HG02973 (cell line): Measurements from ENCODE around the gene SLC16A2.

Experiments
- ATAC-seq: cut with Tn5 transposase; IDR thresholded peaks from one replicate; pipeline ENCODE4 v1.9.1; 2021; ENCODE audit warnings: moderate library complexity; ENCODE audit not compliant: unreplicated experiment

The SLC16A2 gene

DNA sequence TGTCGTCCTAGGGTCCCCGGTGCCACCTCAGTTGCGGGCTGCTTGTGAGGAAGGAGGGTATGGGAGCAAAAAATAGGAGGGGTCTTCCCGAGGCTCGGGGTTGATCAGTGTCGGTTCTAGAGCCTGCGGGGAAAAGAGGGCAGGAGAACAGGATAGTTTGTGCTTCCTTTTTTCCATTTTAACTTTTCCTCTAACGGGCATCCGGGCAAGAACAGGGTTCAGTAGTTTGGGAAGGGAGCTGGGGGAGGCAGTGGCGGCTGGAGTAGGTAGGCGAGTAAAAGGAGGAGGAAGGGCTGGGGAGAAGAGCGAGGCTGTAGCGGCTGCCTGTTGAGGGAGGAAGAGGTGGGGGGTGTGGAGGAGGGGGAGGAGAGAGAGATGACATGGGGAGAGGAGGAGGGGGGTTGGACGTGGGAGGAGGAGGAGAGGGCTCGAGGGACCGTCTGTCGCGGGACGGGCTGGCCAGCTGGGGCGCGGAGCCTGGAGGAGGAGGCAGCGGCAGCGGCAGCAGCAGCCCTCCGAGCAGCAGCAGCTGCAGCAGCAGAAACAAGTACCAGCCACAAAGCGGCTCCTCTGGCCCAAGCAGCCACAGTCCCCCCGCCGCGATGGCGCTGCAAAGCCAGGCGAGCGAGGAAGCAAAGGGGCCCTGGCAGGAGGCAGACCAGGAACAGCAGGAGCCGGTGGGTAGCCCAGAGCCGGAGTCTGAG, at the start of gene SLC16A2:
SLC16A2 (plus strand) TSS at position 458 of the 704 bp plus-strand sequence; CDS start at position 603, 145 bp downstream.
- no peak for ATAC-seq

DNA sequence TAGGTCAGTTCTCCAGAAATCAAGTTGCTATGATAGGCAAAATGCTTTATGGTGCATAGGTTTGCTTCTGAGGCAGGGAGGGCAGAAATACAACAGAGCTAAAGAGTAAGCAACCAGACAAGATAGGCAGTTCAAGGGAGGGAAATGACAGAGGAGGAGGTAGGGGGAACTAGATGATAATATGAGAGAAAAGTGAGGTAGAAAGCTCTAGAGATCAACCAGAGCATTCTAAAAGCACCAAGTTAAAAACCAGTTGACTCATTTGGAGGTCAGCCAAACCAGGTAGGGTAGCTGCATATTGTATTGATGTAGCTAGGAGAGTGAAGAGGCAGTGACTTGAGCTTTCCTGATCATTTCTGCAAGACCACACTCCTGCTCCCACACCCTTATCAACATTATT, 49.0 kb upstream of the SLC16A2 start:
- no peak for ATAC-seq

DNA sequence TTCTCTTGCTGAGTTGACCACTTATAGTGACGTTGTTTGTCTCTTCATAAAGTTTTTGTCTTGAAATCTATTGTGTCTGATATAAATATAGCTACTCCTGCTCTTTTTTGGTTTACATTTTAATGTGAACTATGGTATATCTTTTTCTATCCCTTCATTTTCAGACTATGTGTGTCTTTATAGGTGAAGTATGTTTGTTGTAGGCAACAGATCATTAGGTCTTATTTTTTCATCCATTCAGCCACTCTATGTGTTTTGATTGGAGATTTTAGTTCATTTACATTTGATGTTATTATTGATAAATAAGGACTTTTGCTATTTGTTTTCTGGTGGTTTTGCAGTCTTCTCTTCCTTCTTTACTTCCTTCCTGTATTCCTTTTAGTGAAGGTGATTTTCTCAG, 44.0 kb upstream of the SLC16A2 start:
- ATAC-seq = no peak

DNA sequence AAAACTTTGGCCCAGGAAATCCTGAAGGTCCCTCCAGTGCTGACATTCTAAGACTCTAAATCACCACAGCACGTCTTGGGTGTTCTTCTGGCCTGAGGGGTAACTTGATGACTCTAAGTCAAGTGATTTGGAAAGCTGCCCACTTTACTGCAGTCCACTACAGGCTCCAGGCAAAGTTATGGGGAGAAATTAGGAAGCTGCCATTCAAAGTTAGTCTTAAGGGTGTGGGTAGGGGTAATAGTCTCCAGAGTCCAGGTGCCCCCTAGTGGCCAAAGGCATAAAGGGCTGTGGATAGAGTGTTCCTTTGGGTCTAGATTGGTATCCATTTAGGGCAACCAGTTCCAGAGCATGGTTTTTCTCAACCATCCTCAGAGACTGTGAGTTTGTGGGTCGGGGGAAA, 38.7 kb upstream of the SLC16A2 start:
- peak; percentile 62 for ATAC-seq

DNA sequence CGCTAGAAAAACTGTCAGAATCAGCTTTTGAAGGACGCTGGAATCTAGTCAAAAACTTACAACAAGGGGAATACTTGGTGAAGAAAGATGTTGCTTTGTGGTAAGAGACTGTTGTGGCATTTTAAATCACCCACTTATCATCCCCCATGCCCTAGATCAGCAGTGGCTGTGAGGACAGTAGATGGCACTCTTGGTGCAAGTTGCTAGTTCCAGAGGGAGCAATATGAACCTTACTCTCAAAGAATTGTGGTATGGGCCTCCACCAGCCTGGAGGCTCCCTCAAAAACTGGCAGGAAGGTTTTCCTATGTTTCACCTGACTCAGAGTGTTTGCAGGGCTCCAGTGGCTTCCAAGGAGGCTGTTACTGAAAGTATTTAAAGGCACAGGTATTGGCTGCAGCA, 37.7 kb upstream of the SLC16A2 start:
- ATAC-seq = no peak

DNA sequence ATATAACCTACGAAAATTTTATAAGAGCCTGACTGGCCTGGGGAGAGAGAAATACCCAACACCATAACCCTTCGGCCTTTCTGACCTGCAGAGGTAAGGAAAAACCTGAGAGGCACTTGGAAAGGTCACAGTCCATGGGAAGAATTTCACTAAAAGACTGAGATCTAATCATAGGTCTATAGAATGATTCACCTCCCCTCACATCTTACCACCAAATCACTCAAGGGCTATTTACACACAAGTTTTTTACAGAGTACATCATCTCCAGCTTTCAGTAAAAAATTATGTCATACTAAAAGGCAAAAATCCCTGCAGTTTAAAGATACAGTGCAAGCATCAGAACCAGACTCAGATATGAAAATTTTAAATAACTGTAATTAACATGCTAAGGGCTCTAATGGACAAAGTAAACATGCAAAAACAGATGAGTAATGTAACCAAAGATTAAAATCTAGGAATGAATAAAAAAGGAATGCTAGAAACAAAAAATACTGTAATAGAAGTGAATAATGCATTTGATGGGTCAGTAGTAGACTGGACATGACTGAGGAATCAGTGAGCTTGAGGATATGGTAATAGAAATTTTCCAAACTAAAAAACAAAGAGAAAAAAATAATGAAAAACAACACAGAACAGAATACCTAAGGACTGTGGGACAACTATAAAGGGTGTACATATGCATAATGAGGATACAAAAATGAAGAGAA, 32.1 kb upstream of the SLC16A2 start:
- no peak for ATAC-seq

DNA sequence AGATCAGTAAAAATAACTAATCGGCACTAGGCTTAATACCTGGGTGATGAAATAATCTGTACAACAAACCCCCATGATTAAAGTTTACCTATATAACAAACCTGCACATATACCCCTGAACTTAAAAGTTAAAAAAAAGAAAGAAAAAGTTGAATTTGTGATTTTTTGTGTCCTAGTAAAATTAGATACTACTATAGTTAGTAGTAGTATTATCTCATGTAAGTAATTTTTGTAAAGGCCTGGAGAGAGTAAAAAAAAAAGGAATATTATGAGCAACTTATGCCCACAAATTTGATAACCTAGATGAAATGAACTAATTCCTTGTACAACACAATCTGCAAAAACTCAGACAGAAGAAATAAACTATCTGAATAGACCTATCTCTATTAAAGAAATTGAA, 25.7 kb upstream of the SLC16A2 start:
- ATAC-seq = no peak

DNA sequence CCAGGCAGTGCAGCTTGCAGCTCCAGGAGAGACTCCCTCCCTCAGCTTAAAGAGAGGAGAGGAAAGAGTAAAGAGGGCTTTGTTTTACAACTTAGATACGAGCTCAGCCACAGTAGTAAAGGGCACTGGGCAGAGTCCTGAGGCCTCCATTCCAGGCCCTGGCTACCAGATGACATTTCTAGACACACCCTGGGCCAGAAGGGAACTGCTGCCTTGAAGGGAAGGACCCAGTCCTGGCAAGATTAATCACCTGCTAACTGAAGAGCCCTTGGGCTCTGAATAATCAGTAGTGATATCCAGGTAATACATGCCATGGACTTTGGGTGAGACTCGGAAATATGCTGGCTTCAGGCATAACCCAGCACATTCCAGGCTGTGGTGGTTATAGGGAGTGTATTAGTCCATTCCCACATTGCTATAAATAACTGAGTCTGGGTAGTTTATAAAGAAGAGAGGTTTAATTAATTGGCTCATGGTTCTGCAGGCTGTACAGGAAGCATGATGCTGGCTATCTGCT, 15.3 kb upstream of the SLC16A2 start:
- ATAC-seq = no peak

DNA sequence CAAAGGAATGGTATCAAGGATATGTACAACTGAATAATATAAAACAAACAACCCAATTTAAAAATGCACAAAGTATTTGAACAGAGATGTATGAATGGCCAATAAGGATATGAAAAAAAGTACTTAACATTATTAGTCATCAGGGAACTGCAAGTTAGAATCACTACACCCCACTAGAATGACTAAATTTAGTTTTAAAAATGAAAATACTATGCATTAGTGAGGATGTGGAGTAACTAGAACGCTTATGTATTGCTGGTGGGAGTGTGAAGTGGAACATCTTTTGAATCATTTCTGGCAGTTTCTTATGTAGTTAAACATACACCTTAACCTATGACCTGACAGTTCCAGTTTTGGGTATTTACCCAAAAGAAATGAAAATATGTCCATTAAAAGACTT, 13.0 kb upstream of the SLC16A2 start:
- peak; percentile 94 for ATAC-seq

DNA sequence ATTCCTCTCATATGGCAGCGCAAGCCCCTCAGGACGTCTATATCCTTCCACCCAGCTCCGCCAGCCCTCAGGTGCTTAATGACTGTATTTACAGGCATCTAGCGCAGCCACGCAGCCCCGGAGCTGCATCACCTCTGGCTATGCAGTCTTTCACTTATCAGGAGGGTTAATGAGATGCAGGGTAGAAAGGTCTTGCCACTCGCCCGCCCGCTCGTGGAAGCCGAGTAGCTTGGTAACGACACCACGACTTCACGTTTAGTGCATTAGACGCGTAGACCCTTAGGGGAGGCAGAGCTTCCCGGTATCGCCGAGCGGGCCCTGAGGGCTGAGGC, 1.5 kb upstream of the SLC16A2 start:
- ATAC-seq = no peak

DNA sequence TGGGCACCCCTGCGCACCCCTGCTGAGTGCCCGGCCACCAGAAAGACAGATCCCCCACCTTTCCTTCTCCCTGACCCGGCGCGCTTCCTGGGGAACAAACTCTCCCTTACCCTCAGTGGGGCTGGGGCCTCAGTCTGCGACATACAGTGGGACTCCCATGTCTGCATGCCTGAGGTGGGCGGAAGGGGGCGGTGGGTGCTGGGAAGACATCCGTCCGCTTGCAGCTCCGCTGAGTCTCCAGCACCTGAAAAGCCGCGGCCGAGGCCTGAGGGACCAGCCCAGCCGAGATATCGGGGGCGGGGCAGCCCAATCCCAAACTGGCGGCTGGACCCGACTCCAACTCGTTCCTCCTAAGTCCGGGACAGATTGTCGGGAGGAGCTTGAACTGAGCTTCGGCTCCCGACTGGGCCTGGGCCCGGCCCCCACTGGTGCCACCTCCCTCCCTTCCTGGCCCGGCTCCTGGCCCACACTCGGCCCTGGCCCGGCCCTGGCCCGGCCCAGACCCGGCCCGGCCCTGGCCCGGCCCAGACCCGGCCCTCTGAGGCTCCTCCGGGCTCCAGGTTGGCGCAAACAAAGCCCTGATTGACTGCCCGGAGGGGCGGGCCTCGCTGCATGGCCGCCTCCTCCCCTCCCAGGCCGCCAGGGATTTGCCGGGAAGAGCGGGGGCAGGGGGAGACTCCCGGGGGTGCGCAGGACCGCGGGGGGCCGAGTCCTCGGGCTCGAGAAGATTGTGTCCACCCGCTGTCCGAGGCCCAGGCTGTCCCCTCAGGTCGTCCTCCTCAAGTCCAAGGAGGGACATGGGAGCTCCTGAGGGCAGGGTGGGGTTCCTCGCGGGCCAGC, 877 bp upstream of the SLC16A2 start:
- ATAC-seq = no peak

DNA sequence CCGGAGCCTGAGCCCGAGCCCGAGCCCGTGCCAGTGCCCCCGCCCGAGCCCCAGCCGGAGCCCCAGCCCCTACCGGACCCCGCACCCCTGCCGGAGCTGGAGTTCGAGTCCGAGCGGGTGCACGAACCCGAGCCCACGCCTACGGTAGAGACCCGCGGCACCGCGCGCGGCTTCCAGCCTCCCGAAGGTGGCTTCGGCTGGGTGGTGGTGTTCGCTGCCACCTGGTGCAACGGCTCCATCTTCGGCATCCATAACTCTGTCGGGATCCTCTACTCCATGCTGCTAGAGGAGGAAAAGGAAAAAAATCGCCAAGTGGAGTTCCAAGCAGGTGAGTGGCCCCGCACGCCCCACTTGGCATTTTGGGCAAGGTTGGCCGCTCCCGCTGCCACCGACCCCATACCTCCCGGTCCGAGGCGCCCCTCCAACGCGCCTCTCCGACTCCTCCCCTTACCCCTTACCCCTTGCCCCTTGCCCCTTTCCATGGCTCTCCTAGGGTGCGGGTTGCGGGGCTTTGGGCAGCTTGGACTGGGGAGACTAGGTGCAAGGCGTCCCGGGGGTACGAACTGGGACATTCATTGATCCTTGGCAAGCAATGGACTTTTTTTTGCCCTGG, 553 bp downstream of the SLC16A2 start:
- ATAC-seq = no peak

DNA sequence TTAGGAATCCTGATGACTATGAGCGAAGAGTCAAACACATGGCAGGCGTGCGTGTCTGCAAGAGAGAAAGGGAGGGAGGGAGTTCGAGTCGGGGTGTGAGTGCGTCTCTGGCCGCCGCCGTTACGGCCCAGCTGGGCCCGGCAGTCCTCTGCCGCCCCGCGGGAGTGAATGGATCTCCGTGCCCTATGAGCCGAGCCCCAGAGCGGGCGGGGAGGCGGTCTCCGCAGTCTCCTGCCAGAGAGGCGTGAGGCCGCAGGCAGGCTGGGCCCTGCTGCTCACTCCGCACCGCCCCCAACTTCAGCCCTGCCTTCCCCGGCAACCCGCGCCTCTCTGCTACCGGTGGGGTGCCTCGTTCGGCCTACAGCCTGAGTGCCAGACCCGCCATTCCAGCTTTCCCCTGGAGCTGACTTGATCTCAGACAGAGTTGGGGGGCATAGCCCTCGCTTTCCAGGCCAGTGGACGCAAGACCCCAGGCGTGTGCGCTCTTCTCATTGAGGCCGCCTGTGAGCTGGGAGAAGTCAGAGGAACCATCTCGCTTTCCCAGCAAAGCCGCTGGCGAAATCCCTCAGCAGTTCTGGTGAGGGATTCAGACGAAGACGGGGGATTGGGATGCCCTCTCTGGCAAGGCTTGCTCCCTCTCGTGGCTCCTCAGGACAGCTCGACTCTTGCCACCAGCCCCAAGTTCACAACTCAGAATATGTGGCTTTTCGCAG, 1.4 kb downstream of the SLC16A2 start:
- no peak for ATAC-seq

DNA sequence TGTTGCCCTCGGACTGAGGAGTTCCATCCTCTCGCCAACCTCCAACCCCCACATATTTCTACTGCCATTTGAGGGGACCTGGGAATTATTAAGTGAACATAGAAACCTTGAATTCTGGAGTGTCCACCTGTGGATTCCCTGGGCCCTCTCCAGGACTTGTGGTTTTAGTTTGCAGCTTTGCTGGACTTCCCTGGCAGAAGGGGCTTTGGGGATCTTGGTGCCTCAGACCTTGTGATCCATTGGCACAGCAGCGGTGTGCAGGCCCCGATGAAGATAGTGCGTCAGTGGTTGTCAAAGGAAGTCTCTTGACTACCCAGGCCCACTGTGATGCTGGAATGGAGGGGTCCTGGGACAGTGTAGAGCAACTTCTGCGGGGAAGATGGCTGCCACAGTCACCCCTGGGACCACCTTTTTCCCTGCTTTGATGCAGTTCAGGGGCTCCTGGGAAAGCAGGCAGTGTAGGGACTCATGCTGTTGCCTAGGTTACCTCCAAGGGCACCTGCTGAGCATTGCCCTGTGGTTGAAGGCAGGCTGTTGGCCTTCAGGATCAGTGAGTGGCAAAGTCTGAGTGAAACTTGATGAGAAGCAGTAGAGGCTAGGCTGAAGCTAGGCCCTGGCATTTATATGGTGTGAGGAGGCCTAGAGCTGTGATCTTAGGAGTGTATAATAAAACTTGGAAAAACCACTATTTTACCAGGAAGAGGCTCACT, 2.2 kb downstream of the SLC16A2 start:
- no peak for ATAC-seq

DNA sequence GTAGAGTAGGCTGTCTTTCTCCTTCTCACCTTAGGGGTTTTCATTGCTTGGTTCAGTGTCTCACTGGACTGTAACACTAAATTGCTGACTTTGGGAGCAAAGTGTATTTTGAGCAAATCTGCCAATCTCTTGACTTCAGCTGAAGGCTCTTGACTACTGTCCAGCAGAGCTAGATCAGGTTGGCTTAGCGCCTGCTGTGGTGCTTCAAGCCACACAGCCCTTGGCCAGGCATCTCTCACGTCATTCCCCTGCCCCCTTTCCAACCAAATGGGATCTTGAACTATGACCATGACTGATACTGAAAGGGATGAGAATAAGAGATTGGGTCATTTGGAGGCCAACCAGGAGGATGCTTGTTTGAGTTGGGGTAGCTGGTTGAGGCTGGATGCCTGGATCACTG, 4.8 kb downstream of the SLC16A2 start:
- ATAC-seq = no peak

DNA sequence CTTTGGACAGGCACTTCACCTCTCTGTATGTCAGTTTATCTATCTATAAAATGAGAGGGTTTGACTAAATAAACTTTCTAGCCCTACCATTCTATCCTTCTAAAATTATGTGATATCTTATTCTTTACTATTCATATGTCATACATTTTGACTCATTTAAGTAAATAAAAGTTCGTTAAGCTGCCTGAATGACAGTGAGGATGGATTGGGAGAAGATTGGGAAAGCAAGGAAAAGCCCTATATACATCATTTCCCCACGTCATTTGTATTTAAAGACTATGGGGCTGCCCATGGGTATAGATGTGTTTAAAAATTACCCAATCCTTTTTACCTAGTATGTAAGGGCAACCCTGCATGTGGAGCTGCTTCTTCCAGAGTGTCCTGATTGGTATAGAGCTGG, 5.3 kb downstream of the SLC16A2 start:
- ATAC-seq = no peak

DNA sequence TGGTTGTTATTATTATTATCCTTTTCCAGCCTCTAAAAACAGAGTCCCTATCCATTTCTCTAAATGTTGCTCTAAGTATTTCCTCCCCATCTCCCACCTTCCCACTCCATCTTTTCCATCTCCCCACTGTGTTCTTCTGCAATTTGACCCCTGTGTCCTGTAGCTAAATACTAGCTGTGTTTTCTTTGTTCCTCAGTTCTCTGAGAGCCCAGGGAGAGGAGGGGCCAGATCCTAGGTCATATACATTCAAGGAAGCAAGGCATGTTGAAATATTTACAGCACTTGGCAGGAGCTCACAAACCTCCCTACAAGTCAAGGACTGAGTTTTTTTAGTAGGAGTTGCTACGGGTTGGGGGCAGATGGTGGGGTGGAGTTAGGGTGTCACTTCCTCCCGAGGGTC, 10.5 kb downstream of the SLC16A2 start:
- no peak for ATAC-seq

DNA sequence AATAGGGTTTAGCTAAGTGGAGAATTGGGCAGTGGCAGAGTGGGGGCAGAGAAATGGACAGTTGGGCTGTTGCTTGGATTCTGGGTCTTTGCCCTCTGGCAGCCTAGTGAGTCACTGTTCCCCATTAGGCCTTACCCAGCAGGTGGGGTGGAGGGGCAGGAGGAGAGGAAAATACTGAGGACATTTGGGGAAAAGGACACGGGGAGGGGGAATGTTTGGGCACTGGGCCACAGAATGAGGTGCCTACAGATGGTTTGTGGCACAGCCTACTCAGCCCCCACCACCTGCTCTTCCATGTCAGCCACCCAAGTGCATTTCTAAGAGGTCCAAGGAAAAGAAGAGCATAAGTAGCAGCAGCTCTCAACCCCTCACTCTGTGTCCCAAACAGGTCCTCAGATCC, 13.0 kb downstream of the SLC16A2 start:
- no peak for ATAC-seq

DNA sequence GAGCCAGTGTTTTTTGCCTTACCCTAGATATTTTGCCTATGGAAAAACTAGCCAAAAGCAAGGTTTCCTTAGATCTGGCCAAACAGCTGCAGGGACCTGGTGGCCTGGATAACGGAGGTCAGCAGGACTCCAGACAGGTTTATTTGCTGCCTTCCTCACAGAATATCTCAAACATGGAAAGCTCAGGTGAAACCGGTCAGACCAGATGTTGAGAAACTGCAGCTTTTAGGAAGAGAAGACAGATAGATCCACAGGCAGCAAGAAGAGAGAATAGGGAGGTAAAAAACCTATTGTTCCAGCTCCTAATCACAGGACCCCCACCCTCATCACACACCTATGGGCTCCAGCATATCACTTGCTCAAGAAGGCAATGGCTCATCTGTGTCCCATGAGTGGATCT, 16.2 kb downstream of the SLC16A2 start:
- no peak for ATAC-seq

DNA sequence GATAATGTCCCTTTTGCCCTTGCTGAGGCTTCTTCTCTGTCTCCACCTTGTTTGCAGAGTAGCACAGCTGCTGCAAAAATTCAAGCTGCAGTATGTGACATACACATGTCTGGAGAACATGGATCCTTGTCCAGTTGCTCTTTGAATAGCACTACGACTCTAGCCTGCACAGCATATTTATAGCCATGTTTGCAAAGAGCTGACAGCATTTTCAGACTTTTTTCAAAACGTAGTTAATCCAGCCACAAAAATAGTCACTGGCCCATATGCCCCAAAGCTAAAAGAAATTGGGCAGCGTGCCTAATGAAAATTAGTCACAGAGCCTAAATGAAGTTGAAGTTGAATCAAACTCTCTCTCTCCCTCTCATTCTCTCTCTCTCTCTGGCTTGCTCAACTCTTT, 17.5 kb downstream of the SLC16A2 start:
- ATAC-seq = no peak
